ENCODE measurements around the gene NRM. TPM values are rescaled to one million over a fixed set of nuclear protein-coding genes. Genes with fewer than 3 reads are reported as not detected.

Gene NRM
- total RNA-seq, 1 donor from 2014 or later = 31.5 TPM

GRCh38 chr6:30709101-30709868 is 18.5 kb upstream of the NRM start:
- no peaks in the 10 kb centered on the region for H3K9me3 Mint-ChIP-seq (ENCODE audit: unreplicated experiment)
- no peak overlapping the region for H3K4me3 Mint-ChIP-seq (ENCODE audit: unreplicated experiment)
- H3K36me3 Mint-ChIP-seq (ENCODE audit: unreplicated experiment) = peaks cover 55% of the 10 kb centered on the region

GRCh38 chr6:30707281-30707850 is 16.6 kb upstream of the NRM start:
- Mint-ChIP-seq H3K4me3 (ENCODE audit: unreplicated experiment) (no peak overlapping the region), H3K4me1 (ENCODE audit: unreplicated experiment) (peaks cover 12% of the 10 kb centered on the region)

More at GRCh38 chr6:30709101-30709868, 18.5 kb upstream of the NRM start:
- TF ChIP-seq CTCF (IDR thresholded peaks at IDR 0.05) = no peak
- no peak overlapping the region for H3K27ac Mint-ChIP-seq (ENCODE audit: unreplicated experiment)
- H3K27me3 Mint-ChIP-seq (ENCODE audit: unreplicated experiment) = no peaks in the 10 kb centered on the region
- DNase-seq (ENCODE audit: extremely low spot score, unreplicated experiment) = no peak
- peaks cover 12% of the 10 kb centered on the region for H3K4me1 Mint-ChIP-seq (ENCODE audit: unreplicated experiment)

GRCh38 chr6:30705620-30706019 is 14.8 kb upstream of the NRM start:
- Mint-ChIP-seq H3K27me3 (ENCODE audit: unreplicated experiment) (no peaks in the 10 kb centered on the region), H3K4me1 (ENCODE audit: unreplicated experiment) (peaks cover 12% of the 10 kb centered on the region), H3K36me3 (ENCODE audit: unreplicated experiment) (peaks cover 45% of the 10 kb centered on the region), H3K4me3 (ENCODE audit: unreplicated experiment) (no peak overlapping the region), H3K9me3 (ENCODE audit: unreplicated experiment) (no peaks in the 10 kb centered on the region), H3K27ac (ENCODE audit: unreplicated experiment) (peak overlapping the region; percentile 32)
- no peak for DNase-seq (ENCODE audit: extremely low spot score, unreplicated experiment)
- TF ChIP-seq CTCF (IDR thresholded peaks at IDR 0.05) = no peak

More at GRCh38 chr6:30707281-30707850, 16.6 kb upstream of the NRM start:
- Mint-ChIP-seq H3K27me3 (ENCODE audit: unreplicated experiment) (no peaks in the 10 kb centered on the region), H3K9me3 (ENCODE audit: unreplicated experiment) (no peaks in the 10 kb centered on the region), H3K36me3 (ENCODE audit: unreplicated experiment) (peaks cover 55% of the 10 kb centered on the region), H3K27ac (ENCODE audit: unreplicated experiment) (peak overlapping the region; percentile 42)
- no peak for DNase-seq (ENCODE audit: extremely low spot score, unreplicated experiment)
- no peak for TF ChIP-seq CTCF (IDR thresholded peaks at IDR 0.05)

GRCh38 chr6:30703821-30704220 is 13.0 kb upstream of the NRM start:
- no peak overlapping the region for H3K27ac Mint-ChIP-seq (ENCODE audit: unreplicated experiment)
- no peak overlapping the region for H3K4me3 Mint-ChIP-seq (ENCODE audit: unreplicated experiment)
- H3K27me3 Mint-ChIP-seq (ENCODE audit: unreplicated experiment) = no peaks in the 10 kb centered on the region
- no peak for TF ChIP-seq CTCF (IDR thresholded peaks at IDR 0.05)
- DNase-seq (ENCODE audit: extremely low spot score, unreplicated experiment) = no peak
- H3K4me1 Mint-ChIP-seq (ENCODE audit: unreplicated experiment) = peaks cover 12% of the 10 kb centered on the region
- H3K9me3 Mint-ChIP-seq (ENCODE audit: unreplicated experiment) = no peaks in the 10 kb centered on the region
- peaks cover 49% of the 10 kb centered on the region for H3K36me3 Mint-ChIP-seq (ENCODE audit: unreplicated experiment)

- Mint-ChIP-seq H3K4me1 (ENCODE audit: unreplicated experiment) (peaks cover 10% of the 10 kb centered on the region), H3K36me3 (ENCODE audit: unreplicated experiment) (peaks cover 43% of the 10 kb centered on the region), H3K27ac (ENCODE audit: unreplicated experiment) (no peak overlapping the region), H3K27me3 (ENCODE audit: unreplicated experiment) (no peaks in the 10 kb centered on the region), H3K4me3 (ENCODE audit: unreplicated experiment) (no peak overlapping the region), H3K9me3 (ENCODE audit: unreplicated experiment) (no peaks in the 10 kb centered on the region)
- no peak for DNase-seq (ENCODE audit: extremely low spot score, unreplicated experiment)
- no peak for TF ChIP-seq CTCF (IDR thresholded peaks at IDR 0.05)
Measured at GRCh38 chr6:30703011-30703410, 12.2 kb upstream of the NRM start.
